Hepatocyte (in vitro differentiated cells): ENCODE results near the gene FLVCR2. TPM values are rescaled to one million over a fixed set of nuclear protein-coding genes. Genes with fewer than 3 reads are reported as not detected.

ENCODE experiments used
- DNase-seq: peaks from one replicate; pipeline ENCODE4 v3.0.0-alpha.2; 2016; ENCODE audit warnings: low spot score
- H2AFZ ChIP-seq: fragments of 200-600 bp; sonication (generic); 2 replicates; pipeline ENCODE4 v1.6.0; 2016; ENCODE audit warnings: antibody characterized with exemption, mild to moderate bottlenecking
- H3K27ac ChIP-seq: fragments of 200-600 bp; sonication (generic); 2 replicates; pipeline ENCODE4 v1.5.1; 2016; ENCODE audit warnings: mild to moderate bottlenecking
- H3K27me3 ChIP-seq: fragments of 200-600 bp; sonication (generic); 2 replicates; pipeline ENCODE4 v1.6.1; 2016
- H3K36me3 ChIP-seq: fragments of 200-600 bp; sonication (generic); replicated peaks from 2 replicates; pipeline ENCODE4 v1.5.1; 2016; ENCODE audit warnings: low read depth; ENCODE audit not compliant: insufficient read depth
- H3K4me1 ChIP-seq: fragments of 200-600 bp; sonication (generic); 2 replicates; pipeline ENCODE4 v1.5.1; 2016; ENCODE audit warnings: mild to moderate bottlenecking, moderate library complexity; ENCODE audit not compliant: insufficient read depth
- H3K4me2 ChIP-seq: fragments of 200-600 bp; sonication (generic); 2 replicates; pipeline ENCODE4 v1.6.0; 2016
- H3K4me3 ChIP-seq: fragments of 200-600 bp; sonication (generic); 2 replicates; pipeline ENCODE4 v1.5.1; 2016; ENCODE audit warnings: mild to moderate bottlenecking
- H3K79me2 ChIP-seq: fragments of 200-600 bp; sonication (generic); 2 replicates; pipeline ENCODE4 v1.6.0; 2017; ENCODE audit warnings: mild to moderate bottlenecking
- H3K9me2 ChIP-seq: fragments of 200-600 bp; sonication (generic); replicated peaks from 2 replicates; pipeline ENCODE4 v1.6.0; 2017; ENCODE audit warnings: mild to moderate bottlenecking; ENCODE audit not compliant: insufficient read depth
- H3K9me3 ChIP-seq: fragments of 200-600 bp; sonication (generic); 2 replicates; pipeline ENCODE4 v1.5.1; 2016; ENCODE audit warnings: low read depth, mild to moderate bottlenecking
- H4K20me1 ChIP-seq: fragments of 200-600 bp; sonication (generic); 2 replicates; pipeline ENCODE4 v1.6.0; 2016; ENCODE audit warnings: mild to moderate bottlenecking; ENCODE audit not compliant: insufficient read depth, poor library complexity, severe bottlenecking
- EZH2 ChIP-seq: fragments of 200-600 bp; sonication (generic); IDR thresholded peaks from 2 replicates; pipeline ENCODE4 v1.6.1; 2016; ENCODE audit warnings: antibody characterized with exemption, mild to moderate bottlenecking, borderline replicate concordance
- EZH2phosphoT487 ChIP-seq: fragments of 200-600 bp; sonication (generic); IDR thresholded peaks from one replicate; pipeline ENCODE4 v1.6.1; 2018; ENCODE audit warnings: antibody characterized with exemption, mild to moderate bottlenecking, low read depth, moderate library complexity; ENCODE audit not compliant: unreplicated experiment, severe bottlenecking
- WGBS: methylation state at CpG from one replicate; pipeline ENCODE4 v1.1.6; 2016; ENCODE audit warnings: low lambda C conversion rate; ENCODE audit errors: missing lambda C conversion rate; 5-methylcytosine and 5-hydroxymethylcytosine counted together
- polyA plus RNA-seq: library from polyadenylated mRNA; unstranded; fragments of >200 nt; fragmentation: Nextera tagmentation; extraction: Ambion mirVana; gene quantifications from 2 replicates; pipeline ENCODE4 v1.2.1, GENCODE V29; 2016
- total RNA-seq: library from RNA; depleted of rRNA; stranded (reverse); fragments of >200 nt; gene quantifications from 2 replicates; pipeline ENCODE4 v1.2.3, GENCODE V29; 2014
- TF ChIP-seq, protein P1 (sequence below): fragments of 200-600 bp; sonication (generic); IDR thresholded peaks from 2 replicates; pipeline ENCODE4 v1.5.1; 2016; ENCODE audit warnings: antibody characterized with exemption, mild to moderate bottlenecking; ENCODE audit not compliant: poor library complexity

Gene FLVCR2
- total and polyA plus RNA-seq, 2 experiments from 2014 or later: 9.5 to 10.1 TPM

DNA sequence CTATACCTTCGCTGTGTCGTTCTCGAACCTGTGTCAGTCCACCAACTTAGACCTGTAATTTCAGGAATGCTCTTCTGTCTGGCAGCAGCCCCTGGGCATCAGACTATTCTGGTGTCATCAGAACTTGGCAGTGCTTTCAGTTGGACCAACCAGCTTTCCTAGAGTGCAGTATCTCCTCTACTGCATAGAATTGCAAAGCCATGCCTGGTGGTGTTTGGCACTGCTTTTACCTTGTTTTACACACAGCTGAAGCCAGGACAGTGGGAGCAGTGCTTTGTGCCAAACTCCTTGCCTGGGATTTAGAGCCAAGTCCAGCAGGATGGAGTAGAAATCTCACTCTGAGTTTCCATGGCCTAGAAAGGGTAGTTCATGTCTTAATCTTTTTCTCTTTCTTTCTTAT is 1.5 kb downstream of the FLVCR2 start:
- peaks cover 40% of the 10 kb centered on the region for H3K79me2 ChIP-seq
- H3K4me1 ChIP-seq: peaks cover 8% of the 10 kb centered on the region
- H4K20me1 ChIP-seq: no peaks in the 10 kb centered on the region
- H3K9me2 ChIP-seq: no peaks in the 10 kb centered on the region
- H3K27ac ChIP-seq: no peak overlapping the region
- 89% methylated on average over 3 of the region's 3 CpGs for WGBS
- TF ChIP-seq EZH2 (no peak), EZH2phosphoT487 (no peak)
- TF ChIP-seq, protein P1, sequence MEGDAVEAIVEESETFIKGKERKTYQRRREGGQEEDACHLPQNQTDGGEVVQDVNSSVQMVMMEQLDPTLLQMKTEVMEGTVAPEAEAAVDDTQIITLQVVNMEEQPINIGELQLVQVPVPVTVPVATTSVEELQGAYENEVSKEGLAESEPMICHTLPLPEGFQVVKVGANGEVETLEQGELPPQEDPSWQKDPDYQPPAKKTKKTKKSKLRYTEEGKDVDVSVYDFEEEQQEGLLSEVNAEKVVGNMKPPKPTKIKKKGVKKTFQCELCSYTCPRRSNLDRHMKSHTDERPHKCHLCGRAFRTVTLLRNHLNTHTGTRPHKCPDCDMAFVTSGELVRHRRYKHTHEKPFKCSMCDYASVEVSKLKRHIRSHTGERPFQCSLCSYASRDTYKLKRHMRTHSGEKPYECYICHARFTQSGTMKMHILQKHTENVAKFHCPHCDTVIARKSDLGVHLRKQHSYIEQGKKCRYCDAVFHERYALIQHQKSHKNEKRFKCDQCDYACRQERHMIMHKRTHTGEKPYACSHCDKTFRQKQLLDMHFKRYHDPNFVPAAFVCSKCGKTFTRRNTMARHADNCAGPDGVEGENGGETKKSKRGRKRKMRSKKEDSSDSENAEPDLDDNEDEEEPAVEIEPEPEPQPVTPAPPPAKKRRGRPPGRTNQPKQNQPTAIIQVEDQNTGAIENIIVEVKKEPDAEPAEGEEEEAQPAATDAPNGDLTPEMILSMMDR: no peak
- no peaks in the 10 kb centered on the region for H3K36me3 ChIP-seq
- no peaks in the 10 kb centered on the region for H3K27me3 ChIP-seq
- no peak overlapping the region for H2AFZ ChIP-seq
- no peak overlapping the region for H3K4me3 ChIP-seq
- DNase-seq: no peak
- H3K4me2 ChIP-seq: peak overlapping the region; percentile 98
- H3K9me3 ChIP-seq: no peaks in the 10 kb centered on the region

DNA sequence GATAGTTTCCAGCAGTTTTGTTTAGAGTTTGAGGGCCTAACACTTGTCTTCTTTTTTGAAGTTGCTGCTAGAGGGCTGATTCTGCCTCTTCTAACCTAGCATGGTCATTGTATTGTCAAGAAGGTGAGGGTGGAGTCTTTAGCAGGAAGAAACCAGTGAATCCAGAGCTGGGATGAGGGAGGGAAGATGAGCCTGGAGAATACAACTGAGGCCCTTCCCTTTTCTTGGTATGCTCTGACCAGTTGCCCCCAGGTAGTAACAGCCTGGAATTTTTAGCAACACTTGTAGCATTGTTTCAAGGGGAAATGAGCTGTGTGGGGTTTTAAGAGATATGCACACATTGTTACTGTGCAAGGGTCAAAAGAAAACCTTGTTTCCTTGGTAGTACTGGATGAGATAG is 9.0 kb downstream of the FLVCR2 start:
- Histone ChIP-seq H3K4me2 (no peak overlapping the region), H3K4me1 (no peaks in the 10 kb centered on the region), H2AFZ (no peak overlapping the region), H3K79me2 (peaks cover 21% of the 10 kb centered on the region), H3K36me3 (no peaks in the 10 kb centered on the region), H3K9me2 (no peaks in the 10 kb centered on the region), H4K20me1 (no peaks in the 10 kb centered on the region), H3K4me3 (no peak overlapping the region), H3K27ac (no peak overlapping the region), H3K27me3 (no peaks in the 10 kb centered on the region), H3K9me3 (no peaks in the 10 kb centered on the region)
- TF ChIP-seq, protein P1: no peak
- TF ChIP-seq EZH2: no peak
- TF ChIP-seq EZH2phosphoT487: no peak
- DNase-seq: no peak

DNA sequence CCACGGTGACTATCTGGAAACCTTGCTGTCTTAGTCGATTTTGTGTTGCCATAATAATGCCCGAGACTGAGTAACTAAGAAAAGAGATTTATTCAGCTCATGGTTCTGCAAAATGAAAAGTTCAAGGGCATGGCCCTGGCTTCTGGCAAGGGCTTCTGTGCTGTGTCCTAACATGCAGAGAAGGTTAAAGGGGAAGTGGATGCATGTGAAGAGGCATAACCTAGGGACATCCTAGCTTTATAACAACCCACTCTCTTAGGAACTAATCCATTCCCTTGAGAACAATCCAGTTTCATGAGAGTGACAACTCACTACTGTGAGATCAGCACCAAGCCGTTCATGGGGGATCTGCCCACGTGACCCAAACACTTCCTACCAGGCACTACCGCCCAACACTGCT is 11.5 kb downstream of the FLVCR2 start:
- H3K4me3 ChIP-seq: no peak overlapping the region
- H3K27ac ChIP-seq: no peak overlapping the region
- H2AFZ ChIP-seq: no peak overlapping the region
- no peaks in the 10 kb centered on the region for H3K27me3 ChIP-seq
- H3K9me3 ChIP-seq: no peaks in the 10 kb centered on the region
- H3K4me1 ChIP-seq: no peaks in the 10 kb centered on the region
- H3K4me2 ChIP-seq: no peak overlapping the region
- WGBS: 94% methylated on average over 6 of the region's 6 CpGs
- no peak for DNase-seq
- peaks cover 7% of the 10 kb centered on the region for H3K79me2 ChIP-seq
- TF ChIP-seq EZH2phosphoT487: no peak
- TF ChIP-seq, protein P1: no peak
- TF ChIP-seq EZH2: no peak
- no peaks in the 10 kb centered on the region for H4K20me1 ChIP-seq
- no peaks in the 10 kb centered on the region for H3K9me2 ChIP-seq
- no peaks in the 10 kb centered on the region for H3K36me3 ChIP-seq
